Right lobe of liver (tissue), 4 donors: Measurements from ENCODE around the gene ASMT.

ENCODE experiments used
- POLR2A ChIP-seq: fragments of 450-650 bp; IDR thresholded peaks from one replicate; pipeline ENCODE4 v1.6.1; 2017; ENCODE audit warnings: antibody characterized with exemption, mild to moderate bottlenecking
- TF ChIP-seq, protein P1 (sequence below), 4 donors: fragments of 200-600 bp in 3 of 4; fragments of 450-650 bp in 1 of 4; IDR thresholded peaks; one replicate each; pipeline versions ENCODE4 v1.5.1 to v1.8.0; 2016 to 2022; ENCODE audit warnings: antibody characterized with exemption in 4 of 4, mild to moderate bottlenecking in 2 of 4
- donor health status: DM: no; HTN: no; CAD: no.
- donor health status: DM: no; HTN: no; CAD: no.
- donor health status: DM: no; HTN: yes; CAD: no.

DNA sequence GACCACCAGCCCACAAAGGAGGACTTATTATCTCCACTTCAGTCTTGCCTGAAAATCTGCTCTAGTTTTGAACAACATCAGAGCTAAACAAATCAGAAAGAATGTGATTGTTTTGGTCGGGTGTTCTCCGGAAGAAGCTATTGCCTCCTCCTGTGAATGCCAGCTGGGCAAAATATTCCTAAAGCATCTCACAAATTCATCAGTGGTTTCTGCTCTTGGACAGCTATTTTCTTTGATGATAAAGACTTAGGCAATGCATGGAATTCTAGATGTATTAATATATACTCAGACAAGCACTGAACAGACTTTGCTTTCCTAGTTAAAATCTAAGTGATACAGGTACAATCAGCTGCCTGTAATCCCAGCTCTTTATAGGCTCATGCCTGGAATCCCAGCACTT is 71.8 kb downstream of the ASMT start:
- TF ChIP-seq, protein P1, sequence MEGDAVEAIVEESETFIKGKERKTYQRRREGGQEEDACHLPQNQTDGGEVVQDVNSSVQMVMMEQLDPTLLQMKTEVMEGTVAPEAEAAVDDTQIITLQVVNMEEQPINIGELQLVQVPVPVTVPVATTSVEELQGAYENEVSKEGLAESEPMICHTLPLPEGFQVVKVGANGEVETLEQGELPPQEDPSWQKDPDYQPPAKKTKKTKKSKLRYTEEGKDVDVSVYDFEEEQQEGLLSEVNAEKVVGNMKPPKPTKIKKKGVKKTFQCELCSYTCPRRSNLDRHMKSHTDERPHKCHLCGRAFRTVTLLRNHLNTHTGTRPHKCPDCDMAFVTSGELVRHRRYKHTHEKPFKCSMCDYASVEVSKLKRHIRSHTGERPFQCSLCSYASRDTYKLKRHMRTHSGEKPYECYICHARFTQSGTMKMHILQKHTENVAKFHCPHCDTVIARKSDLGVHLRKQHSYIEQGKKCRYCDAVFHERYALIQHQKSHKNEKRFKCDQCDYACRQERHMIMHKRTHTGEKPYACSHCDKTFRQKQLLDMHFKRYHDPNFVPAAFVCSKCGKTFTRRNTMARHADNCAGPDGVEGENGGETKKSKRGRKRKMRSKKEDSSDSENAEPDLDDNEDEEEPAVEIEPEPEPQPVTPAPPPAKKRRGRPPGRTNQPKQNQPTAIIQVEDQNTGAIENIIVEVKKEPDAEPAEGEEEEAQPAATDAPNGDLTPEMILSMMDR (IDR thresholded peaks at IDR 0.05), result no peak
- TF ChIP-seq POLR2A, result no peak
